ENCODE data around the gene SLC43A3. TPM values are rescaled to one million over a fixed set of nuclear protein-coding genes. Genes with fewer than 3 reads are reported as not detected.
"Not testable (repeated sequence)": the region's sequence is repeated elsewhere in the genome, so short reads cannot be mapped to it uniquely, and the experiment has no call there.

Gene SLC43A3
- total RNA-seq, 1 experiment from 2014 or later = 20.4 TPM

DNA sequence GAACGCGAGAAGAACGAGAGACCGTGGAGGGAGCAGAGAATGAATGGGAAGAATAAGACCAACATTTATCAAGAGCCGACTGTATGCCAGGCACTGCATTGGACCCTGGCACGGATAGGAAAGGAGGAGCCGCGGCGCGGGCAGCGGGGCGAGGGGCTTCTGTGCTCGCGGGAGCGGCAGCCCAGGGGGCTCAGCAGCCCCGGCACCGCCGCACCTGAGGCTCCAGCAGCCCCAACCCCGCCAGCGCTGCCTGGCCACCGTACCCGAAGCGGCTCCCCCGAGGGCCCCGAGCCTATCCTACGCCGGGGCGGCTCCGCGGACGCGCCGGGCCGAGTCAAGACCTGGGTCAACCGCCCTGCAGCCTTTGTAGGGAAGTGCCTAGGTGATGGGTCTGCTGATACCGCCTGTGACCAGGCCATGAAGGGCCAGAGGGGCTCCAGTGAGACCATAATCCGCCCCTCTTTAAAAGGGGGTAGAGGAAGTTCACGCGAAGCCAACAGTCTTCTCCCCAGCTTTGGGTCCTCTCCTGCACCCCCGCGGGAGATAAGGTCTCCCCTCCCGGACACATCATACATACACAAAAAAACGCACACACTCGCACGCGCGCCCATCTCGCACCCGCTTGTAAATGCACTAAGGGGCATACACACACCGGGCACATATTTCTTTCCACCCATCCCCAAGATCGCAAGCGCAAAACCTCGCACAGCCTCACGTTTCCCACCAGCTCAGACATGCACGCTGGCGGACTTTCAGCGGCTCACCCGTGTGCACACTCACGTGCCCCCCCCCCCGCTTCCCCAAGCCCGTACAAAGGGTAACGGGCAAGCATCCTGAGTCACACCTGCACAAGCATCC, 32.5 kb upstream of the SLC43A3 start:
- DNase-seq (ENCODE audit: low spot score) = no peak

GRCh38 chr11:57458410-57459163, 31.7 kb upstream of the SLC43A3 start:
- no peak for DNase-seq (ENCODE audit: low spot score)

- no peak for DNase-seq (ENCODE audit: low spot score)
Observed at GRCh38 chr11:57458060-57458409, 31.1 kb upstream of the SLC43A3 start.

- no peak for DNase-seq (ENCODE audit: low spot score)
Observed at GRCh38 chr11:57457643-57458023, 30.7 kb upstream of the SLC43A3 start.

DNA sequence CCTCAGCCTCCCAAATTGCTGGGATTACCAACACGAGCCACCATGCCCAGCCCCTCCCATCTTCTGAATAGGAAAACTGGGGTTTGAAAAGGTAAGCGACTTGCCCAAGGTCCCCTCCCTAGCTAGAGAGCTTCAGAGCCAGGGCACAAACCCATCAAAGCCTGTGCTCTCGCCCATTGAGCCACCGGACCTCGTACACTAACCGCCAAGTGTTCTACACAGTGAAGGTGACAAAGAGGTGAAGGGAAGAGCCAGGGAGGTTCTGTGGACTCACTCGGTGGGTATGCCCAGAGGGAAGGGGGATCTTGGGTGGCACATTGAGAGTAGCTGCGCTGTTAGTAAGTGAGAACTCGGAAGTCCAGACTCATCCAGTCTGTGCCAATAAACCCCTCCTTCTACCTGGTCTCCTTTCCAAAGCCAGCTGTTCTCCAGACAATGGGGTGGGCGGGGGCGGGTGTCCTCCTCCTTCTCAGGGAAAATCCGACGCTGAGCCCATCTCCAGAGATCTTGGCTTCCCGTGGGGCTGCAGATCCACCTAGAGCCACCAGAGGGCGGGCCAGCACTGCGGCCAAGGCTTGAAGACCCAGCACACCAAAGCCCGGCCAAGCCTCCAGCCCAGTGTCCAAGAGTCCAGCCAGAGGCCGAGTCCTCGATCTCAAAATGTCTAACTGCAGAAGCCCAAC, 30.2 kb upstream of the SLC43A3 start:
- DNase-seq (ENCODE audit: low spot score) = peak; percentile 60

GRCh38 chr11:57453543-57454177, 26.7 kb upstream of the SLC43A3 start:
- no peak for DNase-seq (ENCODE audit: low spot score)

DNA sequence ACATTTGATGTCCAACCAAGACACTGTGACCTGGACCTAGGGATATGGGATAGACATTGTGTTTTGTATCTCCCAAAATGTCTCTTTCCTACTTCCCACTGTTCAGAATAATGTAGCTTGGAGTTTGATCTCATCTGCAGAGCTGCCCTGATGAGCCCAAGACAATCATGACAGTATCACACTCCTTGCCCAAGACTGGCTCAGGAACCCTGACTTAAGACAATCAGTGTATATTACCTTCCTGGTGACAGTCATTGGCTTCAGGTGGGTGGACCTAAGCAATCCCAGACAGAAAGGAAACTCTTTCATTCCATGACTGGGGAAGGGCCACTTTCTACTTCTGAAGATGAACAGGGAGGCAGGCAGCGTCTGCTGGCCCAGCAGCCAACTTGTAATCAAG, 19.1 kb upstream of the SLC43A3 start:
- DNase-seq (ENCODE audit: low spot score) = no peak

GRCh38 chr11:57445122-57445394, 18.1 kb upstream of the SLC43A3 start:
- not testable (repeated sequence) for DNase-seq (ENCODE audit: low spot score)

- DNase-seq (ENCODE audit: low spot score) = no peak
Observed at GRCh38 chr11:57444362-57445121, 17.6 kb upstream of the SLC43A3 start.

- DNase-seq (ENCODE audit: low spot score) = no peak
Observed at GRCh38 chr11:57440744-57441414, 14.0 kb upstream of the SLC43A3 start.

GRCh38 chr11:57439786-57440185, 12.9 kb upstream of the SLC43A3 start:
- DNase-seq (ENCODE audit: low spot score) = no peak

DNA sequence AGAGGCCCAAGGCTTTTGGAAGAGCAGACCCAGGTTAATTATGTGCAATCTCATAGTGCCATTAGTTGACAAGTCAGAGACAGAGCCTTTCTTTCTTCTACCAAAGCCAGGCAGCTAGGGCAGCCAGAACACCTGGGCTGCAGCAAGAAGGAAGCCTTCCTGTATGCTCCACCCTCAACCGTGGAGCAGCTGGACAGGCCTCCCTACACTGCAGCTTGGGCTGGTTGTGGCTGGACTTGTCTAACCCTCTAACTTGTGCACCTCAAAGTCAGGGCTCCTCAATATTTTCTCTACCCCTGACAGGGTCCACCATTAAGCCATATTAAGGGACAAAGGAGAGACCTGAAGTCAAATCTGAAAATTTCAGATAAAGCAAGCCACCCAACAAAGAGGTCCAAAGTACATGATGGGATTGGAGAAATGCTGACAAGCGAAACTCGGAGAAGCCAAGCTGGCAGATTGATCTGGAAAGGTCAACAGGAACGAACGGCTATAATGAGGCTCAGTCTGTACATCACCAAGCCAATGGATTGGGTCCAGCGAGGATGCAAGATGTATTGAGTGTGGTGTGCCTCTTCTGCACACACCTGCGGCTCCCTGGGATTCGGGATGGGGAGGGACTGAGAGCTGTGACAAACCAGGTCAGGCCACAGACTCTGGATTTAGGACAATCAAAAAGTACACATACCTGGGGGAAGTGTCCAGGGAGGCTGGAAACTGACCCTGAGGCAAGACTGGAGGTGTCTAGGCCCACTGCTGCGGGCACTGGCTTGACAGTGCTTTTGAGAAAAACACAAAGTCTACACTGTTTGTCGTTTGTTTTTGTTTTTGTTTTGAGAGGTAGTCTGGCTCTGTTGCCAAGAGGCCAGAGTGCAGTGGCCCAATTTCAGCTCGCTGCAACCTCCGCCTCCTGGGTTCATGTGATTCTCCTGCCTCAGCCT, 11.7 kb upstream of the SLC43A3 start:
- no peak for DNase-seq (ENCODE audit: low spot score)

DNA sequence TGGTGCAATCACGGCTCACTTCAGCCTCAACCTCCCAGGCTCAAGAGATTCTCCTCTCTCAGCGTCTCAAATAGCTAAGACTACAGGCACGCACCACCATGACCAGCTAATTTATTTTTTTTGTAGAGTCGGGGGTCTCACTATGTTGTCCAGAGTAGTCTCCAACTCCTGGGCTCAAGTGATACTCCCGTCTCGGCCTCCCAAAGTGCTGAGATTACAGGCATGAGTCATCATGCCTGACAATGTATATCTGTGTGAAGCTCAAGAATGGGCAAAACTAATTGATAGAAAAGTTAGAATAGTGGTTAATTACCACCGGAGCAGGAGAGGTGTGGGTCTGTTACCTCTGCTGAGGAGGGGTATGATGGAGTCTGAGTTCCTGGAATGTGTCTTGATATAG, 9.1 kb upstream of the SLC43A3 start:
- DNase-seq (ENCODE audit: low spot score) = no peak

DNA sequence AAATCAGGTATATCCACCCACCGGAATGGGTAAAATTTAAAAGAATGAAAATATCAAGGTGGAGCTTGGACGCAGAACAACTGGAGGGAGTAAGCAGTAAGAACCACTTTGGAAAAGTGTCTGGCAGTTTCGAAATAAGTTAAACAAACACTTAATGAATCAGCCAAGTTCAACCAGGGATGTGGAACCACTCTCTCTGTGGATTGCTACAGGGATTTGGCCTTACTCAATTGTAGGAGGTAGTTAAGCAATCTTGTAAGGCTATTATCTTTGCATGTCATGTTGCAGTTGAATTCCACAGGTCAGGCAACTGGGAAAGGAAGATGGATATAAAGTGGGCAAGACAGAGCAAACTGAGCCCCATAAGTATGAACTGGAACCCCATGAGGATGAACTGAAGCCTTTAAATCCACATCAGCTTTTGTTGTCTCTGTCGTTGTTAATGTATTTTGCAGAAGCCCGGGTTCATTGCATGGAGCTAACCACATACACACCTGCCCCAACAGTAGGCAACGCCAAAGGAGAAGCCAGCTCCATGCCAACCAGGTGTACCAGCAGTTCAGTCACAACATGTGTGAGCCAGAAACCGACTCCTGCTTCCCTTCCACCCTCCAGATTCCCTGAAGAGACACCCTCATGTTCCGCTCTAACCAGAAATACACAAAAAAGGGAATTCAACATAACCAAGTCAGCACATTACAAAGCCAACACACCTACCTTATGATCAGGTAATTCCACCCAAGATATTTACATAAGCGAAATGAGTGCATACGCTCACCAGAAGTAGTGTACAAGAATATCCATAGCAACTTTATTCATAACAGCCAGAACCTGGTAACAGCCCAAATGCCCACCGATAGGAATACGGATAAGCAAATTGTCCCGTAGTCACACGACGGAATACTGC, 8.0 kb upstream of the SLC43A3 start:
- peak; percentile 90 for DNase-seq (ENCODE audit: low spot score)

- DNase-seq (ENCODE audit: low spot score) = peak; percentile 52
Observed at GRCh38 chr11:57432714-57433163, 5.8 kb upstream of the SLC43A3 start.

GRCh38 chr11:57432149-57432561, 5.2 kb upstream of the SLC43A3 start:
- no peak for DNase-seq (ENCODE audit: low spot score)

- DNase-seq (ENCODE audit: low spot score) = no peak
Observed at GRCh38 chr11:57430952-57431351, 4.0 kb upstream of the SLC43A3 start.

DNA sequence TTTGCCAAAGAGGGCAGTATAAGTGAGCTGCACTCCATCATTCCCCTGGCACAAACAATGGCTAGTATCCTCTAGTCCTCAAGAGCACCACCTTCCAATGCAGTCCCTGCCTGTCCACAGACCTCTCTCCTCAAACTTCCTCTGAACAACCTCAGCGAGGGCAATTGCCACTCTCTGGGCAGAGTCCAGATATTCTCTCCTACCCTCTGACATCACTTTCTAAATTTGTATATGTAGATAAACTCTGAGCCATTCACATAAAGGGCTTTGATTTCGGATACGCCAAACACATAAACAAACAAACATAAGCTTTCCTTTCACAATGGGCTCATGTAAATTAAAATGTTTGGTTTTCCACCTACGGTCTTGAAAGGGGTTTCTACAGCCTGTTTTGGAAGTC, 3.0 kb upstream of the SLC43A3 start:
- DNase-seq (ENCODE audit: low spot score) = no peak

- DNase-seq (ENCODE audit: low spot score) = no peak
Observed at GRCh38 chr11:57428643-57429042, 1.7 kb upstream of the SLC43A3 start.

All from H4 (cell line).